Liver (tissue), 3 donors: ENCODE results near the gene RFX4.

Experiments used
- ATF3 ChIP-seq: IDR thresholded peaks from 2 replicates; pipeline ENCODE4 v1.6.1; 2016; ENCODE audit warnings: antibody characterized with exemption
- FOXA1 ChIP-seq: IDR thresholded peaks from 2 replicates; pipeline ENCODE4 v1.6.1; 2016; ENCODE audit warnings: antibody characterized with exemption
- RAD21 ChIP-seq, 2 donors: IDR thresholded peaks; 2 replicates each; pipeline ENCODE4 v1.6.1; 2016; ENCODE audit warnings: antibody characterized with exemption in 2 of 2, mild to moderate bottlenecking in 2 of 2
- REST ChIP-seq: IDR thresholded peaks from 2 replicates; pipeline ENCODE4 v1.6.1; 2016; ENCODE audit warnings: antibody characterized with exemption, mild to moderate bottlenecking
- SP1 ChIP-seq: IDR thresholded peaks from 2 replicates; pipeline ENCODE4 v1.6.1; 2018; ENCODE audit warnings: antibody characterized with exemption, mild to moderate bottlenecking
- TAF1 ChIP-seq: conservative IDR thresholded peaks from 2 replicates; pipeline ENCODE4 v1.6.1; 2016; ENCODE audit warnings: antibody characterized with exemption, mild to moderate bottlenecking
- YY1 ChIP-seq: IDR thresholded peaks from 2 replicates; pipeline ENCODE4 v1.6.1; 2016; ENCODE audit warnings: antibody characterized with exemption, mild to moderate bottlenecking
- TF ChIP-seq, protein P1 (sequence below): fragments of 150-350 bp; IDR thresholded peaks from 2 replicates; pipeline ENCODE4 v1.5.1; 2017; ENCODE audit warnings: improper control_type of control experiment, low read depth, low read length; ENCODE audit not compliant: missing input control
- TF ChIP-seq, protein P2 (sequence below): IDR thresholded peaks from 2 replicates; pipeline ENCODE4 v1.6.1; 2016; ENCODE audit warnings: antibody characterized with exemption
- donor health status: healthy.
- donor health status: healthy.

DNA sequence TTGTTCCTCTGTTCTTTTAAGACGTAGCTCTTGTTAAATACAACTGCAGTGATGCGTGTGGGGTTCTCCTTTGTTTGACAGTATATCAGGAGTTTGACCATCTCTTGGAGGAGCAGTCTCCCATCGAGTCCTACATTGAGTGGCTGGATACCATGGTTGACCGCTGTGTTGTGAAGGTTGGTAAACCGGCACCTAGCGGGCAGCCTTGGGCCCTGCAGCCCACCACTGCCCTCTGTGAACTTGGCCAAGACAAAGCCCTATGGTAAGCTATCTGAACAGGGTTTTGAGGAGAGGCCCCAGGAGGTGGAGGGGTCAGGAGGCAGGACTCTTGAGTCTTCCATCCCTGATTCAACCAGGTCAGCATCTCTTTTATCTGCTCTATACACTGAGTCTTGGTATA is 137.1 kb downstream of the RFX4 start:
- TF ChIP-seq, protein P1, sequence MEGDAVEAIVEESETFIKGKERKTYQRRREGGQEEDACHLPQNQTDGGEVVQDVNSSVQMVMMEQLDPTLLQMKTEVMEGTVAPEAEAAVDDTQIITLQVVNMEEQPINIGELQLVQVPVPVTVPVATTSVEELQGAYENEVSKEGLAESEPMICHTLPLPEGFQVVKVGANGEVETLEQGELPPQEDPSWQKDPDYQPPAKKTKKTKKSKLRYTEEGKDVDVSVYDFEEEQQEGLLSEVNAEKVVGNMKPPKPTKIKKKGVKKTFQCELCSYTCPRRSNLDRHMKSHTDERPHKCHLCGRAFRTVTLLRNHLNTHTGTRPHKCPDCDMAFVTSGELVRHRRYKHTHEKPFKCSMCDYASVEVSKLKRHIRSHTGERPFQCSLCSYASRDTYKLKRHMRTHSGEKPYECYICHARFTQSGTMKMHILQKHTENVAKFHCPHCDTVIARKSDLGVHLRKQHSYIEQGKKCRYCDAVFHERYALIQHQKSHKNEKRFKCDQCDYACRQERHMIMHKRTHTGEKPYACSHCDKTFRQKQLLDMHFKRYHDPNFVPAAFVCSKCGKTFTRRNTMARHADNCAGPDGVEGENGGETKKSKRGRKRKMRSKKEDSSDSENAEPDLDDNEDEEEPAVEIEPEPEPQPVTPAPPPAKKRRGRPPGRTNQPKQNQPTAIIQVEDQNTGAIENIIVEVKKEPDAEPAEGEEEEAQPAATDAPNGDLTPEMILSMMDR = no peak
- no peak for TF ChIP-seq FOXA1
- TF ChIP-seq, protein P2, sequence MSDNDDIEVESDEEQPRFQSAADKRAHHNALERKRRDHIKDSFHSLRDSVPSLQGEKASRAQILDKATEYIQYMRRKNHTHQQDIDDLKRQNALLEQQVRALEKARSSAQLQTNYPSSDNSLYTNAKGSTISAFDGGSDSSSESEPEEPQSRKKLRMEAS = no peak
- TF ChIP-seq RAD21 (IDR thresholded peaks at IDR 0.05) = no peak
- TF ChIP-seq TAF1 = no peak
- no peak for TF ChIP-seq SP1
- no peak for TF ChIP-seq REST
- no peak for TF ChIP-seq YY1
- TF ChIP-seq ATF3 = no peak
